Measurements from ENCODE around the gene WDR88. TPM values are rescaled to one million over a fixed set of nuclear protein-coding genes. Genes with fewer than 3 reads are reported as not detected.

WDR88 gene, protein sequence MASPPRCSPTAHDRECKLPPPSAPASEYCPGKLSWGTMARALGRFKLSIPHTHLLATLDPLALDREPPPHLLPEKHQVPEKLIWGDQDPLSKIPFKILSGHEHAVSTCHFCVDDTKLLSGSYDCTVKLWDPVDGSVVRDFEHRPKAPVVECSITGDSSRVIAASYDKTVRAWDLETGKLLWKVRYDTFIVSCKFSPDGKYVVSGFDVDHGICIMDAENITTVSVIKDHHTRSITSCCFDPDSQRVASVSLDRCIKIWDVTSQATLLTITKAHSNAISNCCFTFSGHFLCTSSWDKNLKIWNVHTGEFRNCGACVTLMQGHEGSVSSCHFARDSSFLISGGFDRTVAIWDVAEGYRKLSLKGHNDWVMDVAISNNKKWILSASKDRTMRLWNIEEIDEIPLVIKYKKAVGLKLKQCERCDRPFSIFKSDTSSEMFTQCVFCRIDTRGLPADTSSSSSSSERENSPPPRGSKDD
- not detected for total RNA-seq

DNA sequence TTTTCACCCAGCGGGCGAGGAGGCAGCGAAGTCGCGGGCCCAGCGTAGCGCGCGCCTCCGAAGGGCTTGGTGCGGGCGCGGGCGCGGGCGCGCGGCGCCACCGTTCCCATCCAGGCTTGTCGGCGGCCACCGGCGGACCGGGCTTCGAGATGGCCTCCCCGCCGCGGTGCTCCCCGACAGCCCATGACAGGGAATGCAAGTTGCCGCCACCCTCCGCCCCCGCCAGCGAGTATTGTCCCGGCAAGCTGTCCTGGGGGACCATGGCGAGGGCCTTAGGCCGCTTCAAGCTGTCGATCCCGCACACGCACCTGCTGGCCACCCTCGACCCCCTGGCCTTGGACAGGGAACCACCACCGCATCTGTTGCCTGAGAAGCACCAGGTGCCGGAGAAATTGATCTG, at the start of gene WDR88:
Gene WDR88, plus strand, starts transcription at position 94 of the 400 bp plus-strand sequence. Its CDS starts 56 bp downstream, at position 150.
- no peak for DNase-seq (ENCODE audit: low spot score)

DNA sequence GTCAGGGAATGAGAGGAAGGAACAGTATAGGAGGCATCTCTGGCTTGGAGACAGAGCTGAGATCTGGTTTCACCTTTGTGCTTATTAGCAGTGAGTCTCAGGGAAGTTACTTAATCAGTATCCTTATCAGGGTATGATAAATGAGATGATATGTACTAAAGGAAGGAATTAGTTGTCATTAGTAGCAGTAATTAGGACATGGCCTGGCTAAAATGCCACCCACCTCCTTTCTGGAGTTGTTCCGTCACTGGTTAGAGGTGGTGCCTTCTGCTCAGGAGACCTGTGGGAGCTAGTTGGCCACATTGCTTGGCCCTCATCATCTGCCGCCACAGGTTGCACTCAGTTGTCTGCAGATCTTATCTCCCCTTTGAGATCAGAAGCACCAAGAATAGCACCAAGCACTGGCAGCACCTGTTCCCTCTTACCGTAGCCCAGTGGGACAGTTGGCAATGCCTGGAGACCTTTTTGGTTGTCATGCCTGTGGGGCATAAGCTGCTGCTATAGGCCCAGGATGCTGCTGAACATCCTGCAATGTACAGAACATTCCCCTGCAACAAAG, 46.3 kb upstream of the WDR88 start:
- no peak for DNase-seq (ENCODE audit: low spot score)

DNA sequence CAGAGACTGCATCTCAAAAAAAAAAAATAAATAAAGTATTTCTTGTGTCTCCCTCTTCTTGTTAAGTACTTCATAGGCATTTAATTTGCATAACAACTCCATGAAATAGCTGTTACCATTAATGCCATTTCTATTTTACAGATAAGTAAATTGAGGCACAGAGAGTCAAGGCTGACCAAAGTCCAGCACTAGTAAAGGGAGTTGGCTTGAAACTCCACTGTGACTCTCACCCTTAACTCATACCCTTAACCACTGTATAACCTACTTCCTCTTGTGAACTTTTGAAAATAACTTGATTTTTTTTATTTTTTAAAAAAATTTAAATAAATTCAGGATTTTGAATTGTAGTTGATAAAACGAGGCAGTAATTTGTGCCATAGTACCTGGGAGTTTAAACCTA, 45.0 kb upstream of the WDR88 start:
- DNase-seq (ENCODE audit: low spot score): no peak

DNA sequence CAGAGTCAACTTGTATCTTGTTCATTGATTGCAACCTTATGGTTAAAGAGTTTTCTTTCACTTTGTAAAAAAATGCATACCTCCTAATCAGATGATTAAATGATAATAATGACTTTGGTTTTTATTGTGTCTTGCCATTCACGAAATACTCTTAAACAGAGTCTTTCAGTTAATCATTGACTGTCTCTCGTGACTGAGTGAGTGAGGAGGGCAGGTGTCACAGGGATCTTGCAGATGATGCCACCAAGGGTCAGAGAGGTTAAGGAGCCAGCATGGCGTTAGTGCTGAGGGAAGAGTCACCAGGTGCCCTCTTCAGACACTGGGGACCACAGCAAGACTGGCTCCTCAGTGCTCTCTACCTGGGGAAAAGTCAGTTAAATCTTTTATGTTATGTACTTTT, 42.9 kb upstream of the WDR88 start:
- DNase-seq (ENCODE audit: low spot score): no peak

DNA sequence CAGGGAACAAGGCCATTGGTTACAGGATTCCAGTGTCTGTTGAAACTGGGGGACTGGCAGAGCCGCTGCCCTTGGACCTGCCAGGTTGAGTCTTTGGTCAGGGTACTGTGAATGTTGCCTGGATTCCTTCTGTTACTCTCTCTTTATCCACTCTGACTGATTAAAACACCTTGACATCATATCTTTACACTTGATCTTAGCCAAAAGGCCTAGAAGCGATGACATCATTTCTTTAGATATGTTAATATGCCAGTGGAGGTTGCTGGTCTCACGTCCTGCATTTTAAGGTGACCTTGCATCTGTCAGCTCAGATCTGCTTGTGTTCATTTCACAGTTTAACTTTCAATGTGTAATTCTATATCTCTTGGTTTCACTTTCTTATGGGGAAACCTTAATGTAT, 41.7 kb upstream of the WDR88 start:
- no peak for DNase-seq (ENCODE audit: low spot score)

DNA sequence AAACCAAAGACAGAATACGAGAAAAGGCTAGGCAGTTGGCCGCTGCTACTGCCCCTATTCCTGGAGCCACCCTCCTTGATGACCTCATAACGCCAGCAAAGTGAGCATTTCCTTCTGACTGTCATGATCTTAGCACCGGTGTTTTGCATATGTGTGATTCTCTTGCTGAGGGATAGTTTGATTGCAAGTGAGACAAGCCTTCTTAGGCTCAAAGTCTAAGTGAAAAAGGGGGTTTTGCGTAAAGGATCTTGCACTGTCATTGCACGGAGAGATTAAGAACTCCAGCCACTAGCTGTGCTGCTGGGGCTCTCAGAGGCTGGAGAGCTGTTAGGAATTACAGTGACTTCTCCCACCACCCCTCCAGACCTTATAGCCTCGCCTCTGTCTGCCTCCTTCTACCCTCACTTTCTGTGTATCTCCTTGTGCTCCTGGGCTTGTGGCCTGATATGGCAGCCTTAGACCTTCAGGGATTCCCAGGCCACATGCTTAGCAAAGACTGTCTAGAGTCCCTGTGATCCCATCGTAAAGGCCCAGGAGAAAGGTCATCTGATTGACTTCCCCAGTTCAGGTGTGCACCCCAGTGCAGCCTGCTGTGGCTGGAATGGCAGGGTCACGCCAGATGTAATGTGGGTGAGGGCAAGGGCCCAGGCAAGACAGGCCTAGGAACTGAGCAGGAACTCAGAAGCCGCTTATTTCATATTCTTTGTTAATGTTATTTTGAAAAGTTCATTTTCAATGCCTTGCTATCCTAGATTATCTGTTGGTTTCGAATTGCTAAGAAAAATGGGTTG, 38.3 kb upstream of the WDR88 start:
- no peak for DNase-seq (ENCODE audit: low spot score)

DNA sequence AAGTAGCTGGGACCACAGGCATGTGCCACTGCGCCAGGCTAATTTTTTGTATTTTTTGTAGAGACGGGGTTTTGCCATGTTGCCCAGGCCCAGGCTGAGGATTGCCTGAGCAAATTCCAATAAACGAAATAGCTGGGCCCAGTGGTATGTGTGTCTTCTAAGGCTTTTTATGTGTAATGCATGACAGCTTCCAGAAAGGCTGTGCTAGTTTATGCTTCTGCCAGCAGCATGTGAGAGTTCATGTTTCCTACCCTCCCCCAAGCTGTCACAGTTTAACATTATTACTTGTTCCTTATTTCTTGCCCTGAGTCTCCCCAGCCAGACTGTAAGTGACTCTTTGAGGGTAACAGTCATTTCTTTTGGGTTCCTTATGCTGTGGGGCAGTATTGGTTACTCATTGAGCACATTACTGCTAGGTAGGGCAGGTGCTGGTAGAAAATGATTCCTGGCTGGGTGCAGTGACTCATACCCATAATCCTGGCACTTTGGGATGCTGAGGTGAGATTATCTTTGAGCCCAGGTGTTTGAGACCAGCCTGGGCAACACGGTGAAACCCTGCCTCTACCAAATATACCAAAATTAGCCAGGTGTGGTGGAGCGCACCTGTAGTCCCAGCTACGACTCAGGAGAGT, 37.4 kb upstream of the WDR88 start:
- DNase-seq (ENCODE audit: low spot score): no peak

DNA sequence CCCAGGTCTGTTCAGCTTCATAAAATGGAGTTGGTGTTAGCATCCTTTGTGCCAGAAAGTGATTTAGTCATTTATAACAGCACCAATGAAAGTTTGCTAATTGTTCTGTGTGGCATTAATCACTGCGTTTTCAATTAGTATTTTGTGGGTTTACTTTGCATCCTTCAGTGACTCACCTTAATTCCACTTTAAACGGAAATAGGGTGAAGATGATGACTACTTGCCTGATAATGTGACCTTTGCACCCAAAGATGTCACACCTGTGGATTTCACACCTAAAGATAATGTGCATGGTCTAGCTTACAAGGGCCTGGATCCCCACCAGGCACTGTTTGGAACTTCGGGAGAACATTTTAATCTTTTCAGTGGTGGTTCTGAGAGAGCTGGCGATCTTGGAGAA, 35.9 kb upstream of the WDR88 start:
- no peak for DNase-seq (ENCODE audit: low spot score)

DNA sequence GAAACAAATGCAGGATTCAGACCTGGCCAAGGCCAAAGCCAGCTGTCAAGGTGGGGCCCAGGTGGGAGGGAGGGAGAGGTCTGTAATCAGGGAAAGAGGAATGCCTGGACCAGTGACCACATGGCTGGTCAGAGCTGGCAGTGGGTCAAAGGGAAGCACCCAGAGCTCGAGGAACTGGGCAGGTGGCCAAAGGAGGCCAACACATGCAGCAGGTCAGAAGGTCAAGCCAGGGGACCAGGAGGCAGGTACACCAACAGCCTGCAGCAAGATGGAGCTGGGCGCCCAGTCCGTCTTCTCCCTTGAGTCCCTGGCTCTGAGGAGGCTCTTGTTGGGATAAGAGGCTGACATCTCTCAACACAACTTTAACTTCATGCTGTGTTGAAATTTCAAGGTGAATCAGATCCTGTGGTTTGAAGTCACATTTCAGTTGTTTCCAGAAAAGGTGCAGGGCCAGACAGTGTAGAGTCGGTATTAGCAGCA, 33.8 kb upstream of the WDR88 start:
- no peak for DNase-seq (ENCODE audit: low spot score)

DNA sequence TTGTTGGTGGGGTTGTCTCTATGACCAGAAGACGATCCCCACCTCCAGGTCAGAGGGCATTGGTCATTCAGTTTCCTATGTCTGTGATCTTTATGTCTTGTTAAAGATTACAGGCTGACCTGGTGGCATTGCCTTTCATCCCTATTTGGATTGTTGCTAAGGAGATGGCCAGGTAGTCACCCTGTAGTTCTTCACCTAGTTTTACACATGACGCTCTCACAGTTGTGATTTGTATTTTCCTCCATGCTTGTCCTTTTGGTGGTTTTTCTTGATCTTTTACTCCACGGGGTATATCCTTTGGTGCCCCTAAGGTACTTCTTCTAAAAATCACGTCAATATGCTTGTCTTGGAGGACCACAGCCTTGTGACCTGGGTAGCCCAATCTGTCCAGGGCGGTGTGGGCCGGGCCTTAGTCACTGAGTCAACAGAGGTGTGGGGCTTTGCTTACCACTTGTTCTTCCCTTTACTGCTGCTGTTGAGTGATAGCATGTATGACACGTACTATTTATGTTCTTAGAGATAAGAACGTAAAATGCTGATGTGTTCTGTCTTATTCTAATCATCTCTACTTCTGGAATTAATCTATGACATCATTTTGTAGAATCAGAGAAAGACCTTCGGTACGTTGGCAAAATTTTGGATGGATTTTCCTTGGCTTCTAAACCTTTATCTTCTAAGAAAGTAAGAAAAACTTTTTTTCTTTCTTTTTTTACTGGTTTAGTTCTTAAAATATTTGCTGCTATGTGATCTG, 30.8 kb upstream of the WDR88 start:
- no peak for DNase-seq (ENCODE audit: low spot score)

DNA sequence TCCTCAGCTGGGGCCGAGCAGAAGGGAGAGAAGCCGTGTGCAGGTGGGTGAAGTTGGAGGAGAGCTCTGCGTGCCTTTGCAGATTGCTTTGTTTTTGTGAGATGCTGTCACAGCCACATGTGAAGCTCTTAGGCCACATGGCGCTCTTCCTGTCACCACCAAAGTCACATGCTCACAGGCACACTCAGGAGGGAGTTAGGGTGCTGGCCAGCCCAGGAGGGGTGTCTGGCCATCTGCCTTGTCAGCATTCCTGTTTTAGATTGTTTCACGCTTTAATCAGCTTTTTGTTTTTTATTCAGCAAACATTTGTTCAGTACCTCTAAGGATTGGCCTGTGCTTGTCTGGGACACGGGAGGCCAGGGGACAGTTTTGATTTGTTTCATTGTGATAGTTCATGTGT, 29.0 kb upstream of the WDR88 start:
- DNase-seq (ENCODE audit: low spot score): no peak

DNA sequence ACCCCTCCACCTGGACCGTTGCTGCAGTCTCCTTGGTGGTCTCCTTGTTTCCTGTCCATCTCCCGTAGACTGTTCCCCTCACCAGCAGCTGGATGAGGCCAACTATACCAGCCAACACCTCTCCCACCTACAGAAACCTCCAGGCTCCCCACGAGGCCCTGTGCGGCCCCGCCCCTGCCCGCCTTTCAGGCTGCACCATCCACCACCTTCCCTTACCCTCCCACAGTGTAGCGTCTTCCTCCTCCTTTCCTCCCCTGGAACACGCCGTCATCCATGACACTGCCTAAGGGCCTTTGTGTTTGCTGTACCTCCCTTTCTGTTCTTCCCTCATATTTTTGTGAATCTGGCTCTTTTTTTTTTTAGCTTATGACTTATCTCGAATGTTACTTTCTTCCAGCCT, 23.8 kb upstream of the WDR88 start:
- no peak for DNase-seq (ENCODE audit: low spot score)

DNA sequence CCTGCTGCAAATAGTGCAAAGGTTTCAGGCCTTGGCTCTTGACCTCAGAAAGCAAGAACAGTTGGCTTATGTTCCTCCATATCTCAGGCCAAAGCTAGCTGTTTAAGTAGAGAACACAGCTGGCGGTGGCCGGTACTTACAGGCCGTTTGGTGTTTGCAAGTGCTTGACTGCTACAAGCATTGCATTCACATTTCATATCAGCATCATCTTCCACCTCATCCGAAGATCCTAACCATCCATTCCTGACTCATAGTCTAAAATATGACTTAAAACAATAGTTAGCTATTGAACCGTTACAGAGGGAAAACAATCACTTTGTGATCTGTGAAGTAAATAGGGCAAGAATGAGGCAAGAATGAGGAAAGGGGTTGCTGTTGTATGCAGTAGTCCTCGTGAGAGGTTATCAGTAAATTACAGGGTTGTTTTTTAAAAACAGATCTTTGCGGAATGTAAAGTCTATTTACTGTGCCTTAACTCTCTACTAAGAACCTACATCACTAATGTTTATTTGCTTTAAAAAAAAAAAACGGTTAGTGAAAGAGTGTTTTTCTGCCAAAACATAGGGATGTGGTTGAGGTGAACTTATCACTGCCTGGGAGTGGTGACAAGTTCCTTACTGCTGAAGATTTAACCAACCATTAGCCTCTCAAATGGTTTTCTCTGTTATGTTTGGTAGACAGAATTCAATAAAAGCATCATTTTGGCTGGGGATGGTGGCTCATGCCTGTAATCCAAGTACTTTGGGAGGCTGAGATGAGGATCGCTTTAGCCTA, 21.6 kb upstream of the WDR88 start:
- no peak for DNase-seq (ENCODE audit: low spot score)

DNA sequence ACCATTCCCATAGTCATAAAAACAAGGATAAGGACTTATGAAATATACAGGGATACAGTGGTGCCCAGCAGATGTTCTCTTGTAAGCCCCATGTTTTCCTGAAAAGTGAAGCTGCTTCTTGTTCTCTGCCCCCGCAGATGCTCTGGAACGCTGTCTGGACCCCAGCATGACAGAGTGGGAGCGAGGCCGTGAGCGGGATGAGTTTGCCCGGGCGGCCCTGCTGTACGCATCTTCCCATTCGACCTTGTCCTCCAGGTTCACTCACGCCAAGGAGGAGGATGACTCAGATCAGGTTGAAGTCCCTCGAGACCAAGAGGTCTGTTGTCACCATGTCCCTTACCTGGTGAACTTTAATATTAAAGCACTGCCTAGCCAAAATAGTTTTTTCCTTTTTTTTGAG, 20.3 kb upstream of the WDR88 start:
- DNase-seq (ENCODE audit: low spot score): no peak

DNA sequence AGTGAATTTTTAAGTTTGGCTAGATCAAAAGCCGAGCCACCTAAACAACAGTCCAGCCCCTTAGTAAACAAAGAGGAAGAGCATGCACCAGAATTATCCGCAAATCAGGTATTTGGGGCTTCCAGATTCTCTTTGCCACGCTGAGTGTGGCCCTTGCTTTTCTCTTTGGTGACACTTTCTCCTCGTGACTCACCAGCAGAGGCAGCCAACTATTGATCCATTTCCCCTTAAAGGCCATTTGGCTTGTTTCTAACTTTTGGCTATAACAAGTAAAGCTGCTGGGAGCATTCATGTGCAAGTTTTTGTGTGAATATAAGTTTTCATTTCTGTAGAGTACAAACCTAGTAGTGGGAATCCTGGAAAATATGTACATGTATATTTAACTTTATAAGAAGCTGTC, 17.6 kb upstream of the WDR88 start:
- DNase-seq (ENCODE audit: low spot score): no peak

DNA sequence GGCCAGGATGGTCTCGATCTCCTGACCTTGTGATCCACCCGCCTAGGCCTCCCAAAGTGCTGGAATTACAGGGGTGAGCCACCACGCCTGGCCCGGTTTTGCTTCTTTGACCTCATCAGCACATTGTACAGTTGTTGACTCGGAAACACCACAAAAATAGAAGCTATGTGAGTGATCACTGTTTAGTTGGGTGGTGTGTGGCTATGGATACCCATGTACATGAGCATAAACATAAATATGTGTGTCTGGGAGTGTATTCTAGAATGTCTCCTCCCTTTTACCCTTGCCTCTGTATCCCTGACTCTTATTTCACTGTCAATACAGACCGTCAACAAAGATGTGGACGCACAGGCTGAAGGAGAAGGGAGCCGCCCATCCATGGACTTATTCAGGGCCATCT, 14.4 kb upstream of the WDR88 start:
- no peak for DNase-seq (ENCODE audit: low spot score)

DNA sequence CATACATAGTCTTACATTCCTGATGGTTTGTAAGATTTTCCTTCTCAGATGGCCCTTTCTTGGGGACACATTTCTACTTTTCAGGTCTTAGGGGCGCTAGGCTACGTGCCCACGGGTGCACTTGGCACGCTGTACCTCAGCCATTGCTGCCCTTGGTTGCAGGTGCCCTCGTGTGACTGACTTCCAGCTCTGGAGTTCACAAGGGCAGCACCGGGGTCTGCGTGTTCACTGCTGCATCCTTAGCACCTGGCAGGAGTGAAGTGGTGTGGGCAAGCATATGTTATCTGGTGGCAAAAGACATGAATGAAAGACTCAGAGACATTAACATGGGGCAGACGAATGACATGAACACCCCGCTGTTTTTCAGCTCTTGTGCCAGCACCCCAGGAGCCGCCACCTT, 13.3 kb upstream of the WDR88 start:
- DNase-seq (ENCODE audit: low spot score): no peak

DNA sequence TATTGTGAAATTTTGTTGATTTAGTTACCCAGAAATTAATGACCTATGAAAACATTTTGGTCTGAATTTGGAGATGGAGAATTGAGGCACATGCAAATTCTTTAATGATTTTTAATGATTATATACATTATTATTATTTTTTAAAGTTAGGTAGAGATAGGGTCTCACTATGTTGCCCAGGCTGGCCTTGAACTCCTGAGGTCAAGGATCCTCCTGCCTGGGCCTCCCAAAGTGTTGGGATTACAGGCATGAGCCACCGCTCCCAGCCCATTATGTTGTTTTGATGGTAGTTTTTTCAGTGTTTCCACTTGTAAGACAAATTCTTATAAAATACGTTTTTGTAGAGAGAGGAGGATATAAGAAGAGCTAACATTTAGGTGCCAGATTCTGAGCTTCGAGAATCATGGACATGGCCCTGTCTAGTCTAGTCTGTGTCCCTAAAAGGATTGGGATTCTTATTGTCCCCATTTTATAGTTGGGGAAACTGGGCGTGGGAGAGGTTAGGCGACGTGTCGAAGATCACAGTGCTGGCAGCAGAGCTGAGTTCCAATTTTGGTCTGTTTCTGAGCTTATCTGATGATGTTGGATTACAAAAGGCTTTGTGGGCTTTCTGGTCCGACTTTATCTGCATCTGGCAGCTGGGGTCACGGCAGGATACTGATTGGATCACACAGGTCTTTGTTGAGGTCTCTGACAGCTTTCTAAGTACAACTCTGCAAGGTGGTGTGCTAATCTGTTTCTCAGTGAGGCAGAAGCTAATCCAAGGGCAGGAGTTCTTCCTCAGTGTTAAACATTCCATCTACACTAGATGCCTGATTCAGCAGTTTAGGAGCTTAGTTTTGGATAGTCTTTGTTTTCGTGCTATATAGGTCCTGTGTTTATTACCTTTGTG, 7.5 kb upstream of the WDR88 start:
- no peak for DNase-seq (ENCODE audit: low spot score)

DNA sequence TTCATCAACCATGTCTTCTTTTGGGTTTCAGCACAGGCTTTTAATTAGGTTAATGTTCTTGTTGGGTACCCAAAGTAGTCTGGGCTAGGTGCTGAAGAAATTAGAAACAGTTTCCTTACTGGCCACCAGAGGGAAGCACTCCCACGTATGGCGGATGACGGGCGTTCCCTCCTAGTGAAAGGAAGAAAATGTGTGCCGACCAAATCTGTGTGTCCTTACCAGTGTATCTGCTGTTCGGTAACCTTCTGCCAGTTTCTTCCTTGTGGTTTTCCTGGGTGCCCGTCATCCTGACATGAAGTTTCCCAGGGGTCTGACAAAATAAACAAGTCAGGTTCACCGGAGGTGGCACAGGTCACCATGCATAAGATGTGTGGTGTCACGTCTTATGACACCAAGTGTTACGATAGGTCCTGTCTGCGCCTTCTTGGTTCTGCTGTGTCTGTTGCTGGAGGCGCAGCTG, 6.0 kb upstream of the WDR88 start:
- no peak for DNase-seq (ENCODE audit: low spot score)

Measured in ureter (tissue), 1 donor.